GM23248 (cell line): ENCODE data around the gene PARD3B. TPM values are rescaled to one million over a fixed set of nuclear protein-coding genes. Genes with fewer than 3 reads are reported as not detected.

ENCODE experiments used
- DNase-seq: peaks from one replicate; pipeline ENCODE4 v3.0.0-alpha.2; 2015
- H2AFZ ChIP-seq: fragments of 200-600 bp; sonication (generic); 2 replicates; pipeline ENCODE4 v1.6.1; 2016; ENCODE audit warnings: antibody characterized with exemption
- H3F3A ChIP-seq: fragments of 200-600 bp; sonication (generic); 2 replicates; pipeline ENCODE4 v1.6.1; 2016; ENCODE audit warnings: mild to moderate bottlenecking, antibody characterized with exemption, mixed run types; ENCODE audit not compliant: insufficient read depth
- H3K27ac ChIP-seq: fragments of 200-600 bp; sonication (generic); 2 replicates; pipeline ENCODE4 v1.5.1; 2016; ENCODE audit warnings: mild to moderate bottlenecking
- H3K27me3 ChIP-seq: fragments of 200-600 bp; sonication (generic); replicated peaks from 2 replicates; pipeline ENCODE4 v1.6.1; 2016; ENCODE audit warnings: mild to moderate bottlenecking; ENCODE audit not compliant: insufficient read depth
- H3K36me3 ChIP-seq: fragments of 200-600 bp; sonication (generic); 2 replicates; pipeline ENCODE4 v1.6.1; 2016; ENCODE audit warnings: low read depth, mild to moderate bottlenecking
- H3K4me1 ChIP-seq: fragments of 200-600 bp; sonication (generic); 2 replicates; pipeline ENCODE4 v1.6.1; 2016; ENCODE audit warnings: mild to moderate bottlenecking; ENCODE audit not compliant: insufficient read depth
- H3K4me2 ChIP-seq: fragments of 200-600 bp; sonication (generic); one replicate; pipeline ENCODE4 v1.6.1; 2016; ENCODE audit warnings: mild to moderate bottlenecking; ENCODE audit not compliant: unreplicated experiment
- H3K4me3 ChIP-seq: fragments of 200-600 bp; sonication (generic); 2 replicates; pipeline ENCODE4 v1.5.1; 2016; ENCODE audit warnings: mild to moderate bottlenecking
- H3K79me2 ChIP-seq: fragments of 200-600 bp; sonication (generic); 2 replicates; pipeline ENCODE4 v1.6.1; 2016; ENCODE audit warnings: mild to moderate bottlenecking; ENCODE audit not compliant: insufficient read depth
- H3K9ac ChIP-seq: fragments of 200-600 bp; sonication (generic); 2 replicates; pipeline ENCODE4 v1.6.1; 2016; ENCODE audit warnings: mild to moderate bottlenecking
- H3K9me2 ChIP-seq: fragments of 200-600 bp; sonication (generic); 2 replicates; pipeline ENCODE4 v1.6.1; 2016; ENCODE audit warnings: mixed run types, mild to moderate bottlenecking, moderate library complexity; ENCODE audit not compliant: insufficient read depth
- H3K9me3 ChIP-seq: fragments of 200-600 bp; sonication (generic); one replicate; pipeline ENCODE4 v1.6.1; 2017; ENCODE audit warnings: low read depth
- H4K20me1 ChIP-seq: fragments of 200-600 bp; sonication (generic); 2 replicates; pipeline ENCODE4 v1.6.0; 2016; ENCODE audit not compliant: insufficient read depth
- EZH2 ChIP-seq: fragments of 200-600 bp; sonication (generic); IDR thresholded peaks from 2 replicates; pipeline ENCODE4 v1.6.1; 2018; ENCODE audit warnings: antibody characterized with exemption, mild to moderate bottlenecking; ENCODE audit not compliant: insufficient read depth, poor library complexity, severe bottlenecking
- EZH2phosphoT487 ChIP-seq: fragments of 200-600 bp; sonication (generic); IDR thresholded peaks from 2 replicates; pipeline ENCODE4 v1.6.1; 2018; ENCODE audit warnings: antibody characterized with exemption, moderate library complexity, mild to moderate bottlenecking, low read depth; ENCODE audit not compliant: insufficient read depth
- WGBS, 2 experiments: methylation state at CpG; one replicate each; pipeline ENCODE4 v1.1.6; 2015 to 2017; ENCODE audit warnings: low lambda C conversion rate in 2 of 2, low coverage in 1 of 2; ENCODE audit errors: missing lambda C conversion rate in 2 of 2; 5-methylcytosine and 5-hydroxymethylcytosine counted together
- in situ Hi-C: fragments of 300-500 bp; cut with MboI; formaldehyde crosslinking; loops from 2 replicates; pipeline ENCODE4 v1.15.0; 2020
- polyA plus RNA-seq: library from polyadenylated mRNA; unstranded; fragments of >200 nt; fragmentation: Nextera tagmentation; extraction: Ambion mirVana; gene quantifications from 2 replicates; pipeline ENCODE4 v1.2.1, GENCODE V29; 2016
- total RNA-seq: library from RNA; depleted of rRNA; stranded (reverse); fragments of >200 nt; shearing (Covaris generic); gene quantifications from 2 replicates; pipeline ENCODE4 v1.2.3, GENCODE V29; 2014

Gene PARD3B
- total and polyA plus RNA-seq, 2 experiments from 2014 or later, result 2.5 to 6.9 TPM

DNA sequence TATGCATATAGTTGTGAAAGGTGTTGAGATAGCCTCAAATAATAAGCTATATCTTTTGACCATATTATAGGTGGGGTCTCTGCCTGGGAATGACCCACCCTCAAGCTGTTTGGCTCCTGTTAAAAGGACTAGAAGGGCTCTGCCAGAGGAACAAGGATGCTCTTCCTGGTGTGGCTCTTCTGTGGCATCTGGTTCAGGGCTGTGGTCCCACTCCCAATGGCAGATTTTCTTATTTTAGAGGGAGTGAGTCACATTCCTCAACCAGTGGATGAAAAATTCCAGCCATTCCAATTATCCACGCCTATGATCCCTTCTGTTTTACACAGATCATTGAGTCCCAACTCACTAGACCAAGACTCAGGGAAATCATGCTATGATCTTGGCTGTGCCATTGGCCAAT lies 119.9 kb downstream of the PARD3B start:
- Histone ChIP-seq H3K27ac (peak overlapping the region; percentile 76), H3K4me2 (peak overlapping the region; percentile 79), H3K4me3 (peak overlapping the region; percentile 29), H3K79me2 (no peaks in the 10 kb centered on the region), H3F3A (peaks cover 27% of the 10 kb centered on the region), H3K9ac (peak overlapping the region; percentile 19; the same call in 1 of the 2 replicates), H3K27me3 (no peaks in the 10 kb centered on the region), H3K9me2 (no peaks in the 10 kb centered on the region; the same call in 1 of the 2 replicates), H3K4me1 (peaks cover 32% of the 10 kb centered on the region), H3K9me3 (no peaks in the 10 kb centered on the region), H3K36me3 (no peaks in the 10 kb centered on the region), H4K20me1 (no peaks in the 10 kb centered on the region), H2AFZ (peak overlapping the region; percentile 29)
- peak; percentile 57 for DNase-seq
- no peak for TF ChIP-seq EZH2
- TF ChIP-seq EZH2phosphoT487, result no peak
- in situ Hi-C loops, result no loop called here
- WGBS, 2 experiments, result 0 to 3% methylated on average over 1 of the region's 1 CpG

- peak overlapping the region; percentile 76 for H3K27ac ChIP-seq
- H3K9me3 ChIP-seq, result no peaks in the 10 kb centered on the region
- H3K4me3 ChIP-seq, result peak overlapping the region; percentile 29
- 97 to 100% methylated on average over 2 of the region's 2 CpGs for WGBS, 2 experiments
- in situ Hi-C loops, result no loop called here
- H3F3A ChIP-seq, result peaks cover 27% of the 10 kb centered on the region
- no peaks in the 10 kb centered on the region for H3K36me3 ChIP-seq
- no peak for TF ChIP-seq EZH2
- no peak for TF ChIP-seq EZH2phosphoT487
- H3K9ac ChIP-seq, result no peak overlapping the region
- peak overlapping the region; percentile 79 for H3K4me2 ChIP-seq
- H3K9me2 ChIP-seq, result no peaks in the 10 kb centered on the region; the same call in 1 of the 2 replicates
- H4K20me1 ChIP-seq, result no peaks in the 10 kb centered on the region
- DNase-seq, result peak; percentile 3
- peak overlapping the region; percentile 29 for H2AFZ ChIP-seq
- peaks cover 32% of the 10 kb centered on the region for H3K4me1 ChIP-seq
- H3K79me2 ChIP-seq, result no peaks in the 10 kb centered on the region
- no peaks in the 10 kb centered on the region for H3K27me3 ChIP-seq
Observed at GRCh38 chr2:204665771-204666170, 120.5 kb downstream of the PARD3B start.

DNA sequence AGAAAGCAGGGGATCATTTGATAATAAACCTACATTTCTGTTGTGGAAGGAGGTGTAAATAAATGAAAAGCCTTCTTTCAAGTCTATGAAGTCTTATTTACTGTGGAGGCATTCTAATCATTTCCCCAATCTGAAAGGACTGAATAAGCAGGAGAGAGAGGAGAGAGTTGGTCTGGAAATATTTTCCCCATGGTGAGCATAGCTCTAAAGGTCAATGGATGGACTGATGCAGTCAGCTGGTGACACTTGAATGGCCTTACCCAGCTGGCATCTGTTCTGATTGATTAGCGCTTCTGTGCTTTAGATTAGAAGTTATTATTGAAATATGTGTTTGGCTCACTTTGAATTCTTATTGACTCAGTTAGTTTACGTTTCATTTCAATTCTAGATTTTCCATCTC lies 122.7 kb downstream of the PARD3B start:
- Histone ChIP-seq H3K4me1 (peaks cover 32% of the 10 kb centered on the region), H3K79me2 (no peaks in the 10 kb centered on the region), H3K27ac (no peak overlapping the region), H3K27me3 (no peaks in the 10 kb centered on the region), H3K9me2 (no peaks in the 10 kb centered on the region; the same call in 1 of the 2 replicates), H3K4me3 (no peak overlapping the region), H2AFZ (no peak overlapping the region), H3K4me2 (no peak overlapping the region), H3K36me3 (no peaks in the 10 kb centered on the region), H3F3A (peaks cover 27% of the 10 kb centered on the region), H3K9ac (no peak overlapping the region), H4K20me1 (no peaks in the 10 kb centered on the region), H3K9me3 (no peaks in the 10 kb centered on the region)
- WGBS, 2 experiments, result 80 to 87% methylated on average over 2 of the region's 2 CpGs
- in situ Hi-C loops, result no loop called here
- no peak for TF ChIP-seq EZH2phosphoT487
- no peak for TF ChIP-seq EZH2
- no peak for DNase-seq

GRCh38 chr2:204669382-204669781 lies 124.1 kb downstream of the PARD3B start:
- peaks cover 31% of the 10 kb centered on the region for H3K4me1 ChIP-seq
- no peak overlapping the region for H3K4me2 ChIP-seq
- H2AFZ ChIP-seq, result no peak overlapping the region
- no peaks in the 10 kb centered on the region for H3K36me3 ChIP-seq
- H3K4me3 ChIP-seq, result no peak overlapping the region
- H3K9me3 ChIP-seq, result no peaks in the 10 kb centered on the region
- H3K9ac ChIP-seq, result no peak overlapping the region
- H3F3A ChIP-seq, result peaks cover 21% of the 10 kb centered on the region
- no peaks in the 10 kb centered on the region for H3K27me3 ChIP-seq
- DNase-seq, result no peak
- H3K9me2 ChIP-seq, result no peaks in the 10 kb centered on the region; the same call in 1 of the 2 replicates
- H3K27ac ChIP-seq, result no peak overlapping the region
- no peaks in the 10 kb centered on the region for H4K20me1 ChIP-seq
- TF ChIP-seq EZH2 (no peak), EZH2phosphoT487 (no peak)
- H3K79me2 ChIP-seq, result no peaks in the 10 kb centered on the region
- 88 to 95% methylated on average over 3 of the region's 3 CpGs for WGBS, 2 experiments
- in situ Hi-C loops, result no loop called here

DNA sequence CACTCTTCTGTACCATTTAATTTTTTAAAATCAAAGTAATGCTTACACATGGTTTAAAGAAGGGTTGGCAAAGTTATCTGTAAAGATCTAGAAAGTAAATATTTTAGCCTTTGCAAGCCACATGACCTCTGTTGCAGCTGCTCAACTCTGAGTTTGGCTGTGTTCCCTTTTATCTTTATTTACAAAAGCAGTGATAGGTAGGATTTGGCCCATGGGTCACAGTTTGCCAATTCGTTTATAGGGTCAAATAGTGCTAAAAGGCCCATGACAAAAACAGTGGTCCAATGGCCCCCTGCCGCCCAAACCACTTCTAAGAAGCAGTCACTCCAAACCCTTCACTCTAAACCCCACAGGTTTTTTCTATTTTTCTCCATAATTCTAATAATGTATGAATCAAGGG lies 124.8 kb downstream of the PARD3B start:
- H3K4me2 ChIP-seq, result no peak overlapping the region
- DNase-seq, result no peak
- no peaks in the 10 kb centered on the region for H3K27me3 ChIP-seq
- in situ Hi-C loops, result no loop called here
- H3F3A ChIP-seq, result peaks cover 14% of the 10 kb centered on the region
- no peak overlapping the region for H3K27ac ChIP-seq
- WGBS, 2 experiments, result 73 to 77% methylated on average over 2 of the region's 2 CpGs
- H4K20me1 ChIP-seq, result no peaks in the 10 kb centered on the region
- H2AFZ ChIP-seq, result no peak overlapping the region
- no peak for TF ChIP-seq EZH2
- TF ChIP-seq EZH2phosphoT487, result no peak
- H3K9ac ChIP-seq, result no peak overlapping the region
- no peaks in the 10 kb centered on the region; the same call in 1 of the 2 replicates for H3K9me2 ChIP-seq
- no peaks in the 10 kb centered on the region for H3K9me3 ChIP-seq
- H3K4me1 ChIP-seq, result peaks cover 25% of the 10 kb centered on the region
- H3K36me3 ChIP-seq, result no peaks in the 10 kb centered on the region
- H3K79me2 ChIP-seq, result no peaks in the 10 kb centered on the region
- no peak overlapping the region for H3K4me3 ChIP-seq
